Medulla oblongata (tissue), 1 donor: Measurements from ENCODE around the gene CPNE8.

Experiments used
- DNase-seq: peaks from one replicate; pipeline ENCODE4 v3.0.0-alpha.2; 2015; ENCODE audit errors: extremely low spot score

Gene CPNE8

GRCh38 chr12:38895446-38895845 lies 9.9 kb downstream of the CPNE8 start:
- DNase-seq, result no peak

- no peak for DNase-seq
Observed at GRCh38 chr12:38892976-38893375, 12.4 kb downstream of the CPNE8 start.

- no peak for DNase-seq
Observed at GRCh38 chr12:38892087-38892786, 13.2 kb downstream of the CPNE8 start.

GRCh38 chr12:38890102-38890855 lies 15.1 kb downstream of the CPNE8 start:
- DNase-seq, result no peak

GRCh38 chr12:38889297-38889815 lies 16.0 kb downstream of the CPNE8 start:
- DNase-seq, result no peak

- no peak for DNase-seq
Observed at GRCh38 chr12:38887770-38888169, 17.6 kb downstream of the CPNE8 start.

GRCh38 chr12:38886931-38887330 lies 18.5 kb downstream of the CPNE8 start:
- no peak for DNase-seq

GRCh38 chr12:38886064-38886463 lies 19.3 kb downstream of the CPNE8 start:
- no peak for DNase-seq

GRCh38 chr12:38884666-38885065 lies 20.7 kb downstream of the CPNE8 start:
- DNase-seq, result no peak

GRCh38 chr12:38883629-38884134 lies 21.7 kb downstream of the CPNE8 start:
- no peak for DNase-seq

GRCh38 chr12:38880288-38880687 lies 25.1 kb downstream of the CPNE8 start:
- no peak for DNase-seq

GRCh38 chr12:38878986-38879385 lies 26.4 kb downstream of the CPNE8 start:
- DNase-seq, result no peak

- DNase-seq, result no peak
Observed at GRCh38 chr12:38878333-38878705, 27.1 kb downstream of the CPNE8 start.

GRCh38 chr12:38875586-38876228 lies 29.7 kb downstream of the CPNE8 start:
- DNase-seq, result no peak

- no peak for DNase-seq
Observed at GRCh38 chr12:38872561-38872960, 32.8 kb downstream of the CPNE8 start.

- no peak for DNase-seq
Observed at GRCh38 chr12:38872156-38872555, 33.2 kb downstream of the CPNE8 start.

GRCh38 chr12:38869036-38869435 lies 36.4 kb downstream of the CPNE8 start:
- DNase-seq, result no peak

- no peak for DNase-seq
Observed at GRCh38 chr12:38850461-38850860, 54.9 kb downstream of the CPNE8 start.

GRCh38 chr12:38847247-38847646 lies 58.1 kb downstream of the CPNE8 start:
- no peak for DNase-seq

- DNase-seq, result no peak
Observed at GRCh38 chr12:38844267-38844666, 61.1 kb downstream of the CPNE8 start.

GRCh38 chr12:38838056-38838850 lies 67.1 kb downstream of the CPNE8 start:
- no peak for DNase-seq

- no peak for DNase-seq
Observed at GRCh38 chr12:38831715-38832114, 73.7 kb downstream of the CPNE8 start.
